H7 (cell line): Measurements from ENCODE around the gene SOX6. TPM values are rescaled to one million over a fixed set of nuclear protein-coding genes. Genes with fewer than 3 reads are reported as not detected.
"Not testable (repeated sequence)": the region's sequence is repeated elsewhere in the genome, so short reads cannot be mapped to it uniquely, and the experiment has no call there.

Experiments used
- DNase-seq: peaks from one replicate; pipeline ENCODE4 v3.0.0; 2012
- H3K27me3 ChIP-seq: 2 replicates; pipeline ENCODE4 v1.6.0; 2011; ENCODE audit warnings: mild to moderate bottlenecking, low read length; ENCODE audit not compliant: control insufficient read depth, insufficient read depth
- H3K36me3 ChIP-seq: replicated peaks from 2 replicates; pipeline ENCODE4 v1.5.1; 2011; ENCODE audit warnings: low read length; ENCODE audit not compliant: control insufficient read depth, insufficient read depth
- H3K4me3 ChIP-seq: 2 replicates; pipeline ENCODE4 v1.5.1; 2011; ENCODE audit warnings: low read depth, mild to moderate bottlenecking, control low read depth, low read length, moderate library complexity; ENCODE audit not compliant: insufficient read depth
- total RNA-seq: library from RNA; depleted of rRNA; stranded (reverse); fragments of >200 nt; shearing (Covaris generic); gene quantifications from 2 replicates; pipeline ENCODE4 v1.2.3, GENCODE V29; 2014

The SOX6 gene
- total RNA-seq, 1 experiment from 2014 or later: 0.03 TPM

- Histone ChIP-seq H3K36me3 (no peaks in the 10 kb centered on the region), H3K4me3 (no peak overlapping the region), H3K27me3 (no peaks in the 10 kb centered on the region)
- no peak for DNase-seq
Observed at GRCh38 chr11:16380941-16381568, 24.7 kb upstream of the SOX6 start.

- H3K27me3 ChIP-seq: no peaks in the 10 kb centered on the region
- H3K36me3 ChIP-seq: no peaks in the 10 kb centered on the region
- DNase-seq: no peak
- H3K4me3 ChIP-seq: no peak overlapping the region
Observed at GRCh38 chr11:16378906-16379305, 22.6 kb upstream of the SOX6 start.

GRCh38 chr11:16377746-16378145 is 21.4 kb upstream of the SOX6 start:
- DNase-seq: no peak
- Histone ChIP-seq H3K4me3 (no peak overlapping the region), H3K36me3 (no peaks in the 10 kb centered on the region), H3K27me3 (no peaks in the 10 kb centered on the region)

- DNase-seq, H3K27me3 ChIP-seq, H3K36me3 ChIP-seq, H3K4me3 ChIP-seq: not testable (repeated sequence)
Observed at GRCh38 chr11:16375664-16376063, 19.3 kb upstream of the SOX6 start.

- no peak overlapping the region for H3K4me3 ChIP-seq
- H3K27me3 ChIP-seq: no peaks in the 10 kb centered on the region
- no peak for DNase-seq
- no peaks in the 10 kb centered on the region for H3K36me3 ChIP-seq
Observed at GRCh38 chr11:16373768-16374167, 17.4 kb upstream of the SOX6 start.

- no peaks in the 10 kb centered on the region for H3K27me3 ChIP-seq
- H3K4me3 ChIP-seq: no peak overlapping the region
- DNase-seq: no peak
- H3K36me3 ChIP-seq: no peaks in the 10 kb centered on the region
Observed at GRCh38 chr11:16372355-16372754, 16.0 kb upstream of the SOX6 start.

GRCh38 chr11:16367252-16367651 is 10.9 kb upstream of the SOX6 start:
- DNase-seq: no peak
- H3K36me3 ChIP-seq: no peaks in the 10 kb centered on the region
- no peak overlapping the region for H3K4me3 ChIP-seq
- H3K27me3 ChIP-seq: no peaks in the 10 kb centered on the region

- Histone ChIP-seq H3K4me3 (no peak overlapping the region), H3K36me3 (no peaks in the 10 kb centered on the region), H3K27me3 (no peaks in the 10 kb centered on the region)
- no peak for DNase-seq
Observed at GRCh38 chr11:16365581-16366228, 9.4 kb upstream of the SOX6 start.

- no peaks in the 10 kb centered on the region for H3K27me3 ChIP-seq
- no peak overlapping the region for H3K4me3 ChIP-seq
- no peak for DNase-seq
- H3K36me3 ChIP-seq: no peaks in the 10 kb centered on the region
Observed at GRCh38 chr11:16364254-16364653, 7.9 kb upstream of the SOX6 start.

- H3K36me3 ChIP-seq: no peaks in the 10 kb centered on the region
- H3K4me3 ChIP-seq: no peak overlapping the region
- no peaks in the 10 kb centered on the region for H3K27me3 ChIP-seq
- no peak for DNase-seq
Observed at GRCh38 chr11:16363706-16364105, 7.4 kb upstream of the SOX6 start.

GRCh38 chr11:16361108-16361865 is 4.9 kb upstream of the SOX6 start:
- H3K4me3 ChIP-seq: no peak overlapping the region
- DNase-seq: no peak
- no peaks in the 10 kb centered on the region for H3K27me3 ChIP-seq
- no peaks in the 10 kb centered on the region for H3K36me3 ChIP-seq

- H3K36me3 ChIP-seq: no peaks in the 10 kb centered on the region
- no peak overlapping the region for H3K4me3 ChIP-seq
- H3K27me3 ChIP-seq: no peaks in the 10 kb centered on the region
- DNase-seq: no peak
Observed at GRCh38 chr11:16359369-16359768, 3.0 kb upstream of the SOX6 start.

GRCh38 chr11:16358726-16359125 is 2.4 kb upstream of the SOX6 start:
- no peak overlapping the region for H3K4me3 ChIP-seq
- DNase-seq: no peak
- no peaks in the 10 kb centered on the region for H3K36me3 ChIP-seq
- H3K27me3 ChIP-seq: no peaks in the 10 kb centered on the region

GRCh38 chr11:16357775-16358174 is 1.4 kb upstream of the SOX6 start:
- DNase-seq: no peak
- Histone ChIP-seq H3K27me3 (no peaks in the 10 kb centered on the region), H3K4me3 (no peak overlapping the region), H3K36me3 (no peaks in the 10 kb centered on the region)

- Histone ChIP-seq H3K36me3 (no peaks in the 10 kb centered on the region), H3K4me3 (no peak overlapping the region), H3K27me3 (no peaks in the 10 kb centered on the region)
- DNase-seq: no peak
Observed at GRCh38 chr11:16356761-16357393, 531 bp upstream of the SOX6 start.
